ENCODE results near the gene HS6ST3.

DNA sequence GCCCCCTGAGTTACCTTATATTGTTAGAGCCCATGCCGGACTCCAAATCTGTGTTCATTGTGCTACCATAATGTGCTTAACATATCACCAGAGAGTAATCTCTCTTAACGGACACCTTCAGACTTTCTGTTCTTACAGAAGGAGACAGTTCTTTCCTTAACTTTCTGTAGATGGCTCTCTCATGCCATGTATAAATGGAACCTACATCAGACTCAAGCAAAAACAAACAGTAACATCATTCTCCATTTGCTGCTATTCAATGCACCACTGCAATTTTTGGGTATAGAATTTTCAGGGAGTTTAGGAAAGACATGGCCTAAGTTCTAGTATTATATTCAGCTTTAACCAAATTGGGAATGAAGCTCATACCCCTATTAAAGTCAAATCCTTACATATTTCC is 24.1 kb upstream of the HS6ST3 start:
- TF ChIP-seq, protein P1, sequence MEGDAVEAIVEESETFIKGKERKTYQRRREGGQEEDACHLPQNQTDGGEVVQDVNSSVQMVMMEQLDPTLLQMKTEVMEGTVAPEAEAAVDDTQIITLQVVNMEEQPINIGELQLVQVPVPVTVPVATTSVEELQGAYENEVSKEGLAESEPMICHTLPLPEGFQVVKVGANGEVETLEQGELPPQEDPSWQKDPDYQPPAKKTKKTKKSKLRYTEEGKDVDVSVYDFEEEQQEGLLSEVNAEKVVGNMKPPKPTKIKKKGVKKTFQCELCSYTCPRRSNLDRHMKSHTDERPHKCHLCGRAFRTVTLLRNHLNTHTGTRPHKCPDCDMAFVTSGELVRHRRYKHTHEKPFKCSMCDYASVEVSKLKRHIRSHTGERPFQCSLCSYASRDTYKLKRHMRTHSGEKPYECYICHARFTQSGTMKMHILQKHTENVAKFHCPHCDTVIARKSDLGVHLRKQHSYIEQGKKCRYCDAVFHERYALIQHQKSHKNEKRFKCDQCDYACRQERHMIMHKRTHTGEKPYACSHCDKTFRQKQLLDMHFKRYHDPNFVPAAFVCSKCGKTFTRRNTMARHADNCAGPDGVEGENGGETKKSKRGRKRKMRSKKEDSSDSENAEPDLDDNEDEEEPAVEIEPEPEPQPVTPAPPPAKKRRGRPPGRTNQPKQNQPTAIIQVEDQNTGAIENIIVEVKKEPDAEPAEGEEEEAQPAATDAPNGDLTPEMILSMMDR (IDR thresholded peaks at IDR 0.05; ENCODE audit: low read length), result no peak
- TF ChIP-seq EZH2 (IDR thresholded peaks at IDR 0.05; ENCODE audit: borderline replicate concordance, low read length), result no peak

Measured in OCI-LY1 (cell line).